Measurements from ENCODE around the gene PLA2G4B. TPM values are rescaled to one million over a fixed set of nuclear protein-coding genes. Genes with fewer than 3 reads are reported as not detected.

PLA2G4B gene
- total and polyA plus RNA-seq, 4 donors: 5.7 to 13.0 (median 10.6) TPM

DNA sequence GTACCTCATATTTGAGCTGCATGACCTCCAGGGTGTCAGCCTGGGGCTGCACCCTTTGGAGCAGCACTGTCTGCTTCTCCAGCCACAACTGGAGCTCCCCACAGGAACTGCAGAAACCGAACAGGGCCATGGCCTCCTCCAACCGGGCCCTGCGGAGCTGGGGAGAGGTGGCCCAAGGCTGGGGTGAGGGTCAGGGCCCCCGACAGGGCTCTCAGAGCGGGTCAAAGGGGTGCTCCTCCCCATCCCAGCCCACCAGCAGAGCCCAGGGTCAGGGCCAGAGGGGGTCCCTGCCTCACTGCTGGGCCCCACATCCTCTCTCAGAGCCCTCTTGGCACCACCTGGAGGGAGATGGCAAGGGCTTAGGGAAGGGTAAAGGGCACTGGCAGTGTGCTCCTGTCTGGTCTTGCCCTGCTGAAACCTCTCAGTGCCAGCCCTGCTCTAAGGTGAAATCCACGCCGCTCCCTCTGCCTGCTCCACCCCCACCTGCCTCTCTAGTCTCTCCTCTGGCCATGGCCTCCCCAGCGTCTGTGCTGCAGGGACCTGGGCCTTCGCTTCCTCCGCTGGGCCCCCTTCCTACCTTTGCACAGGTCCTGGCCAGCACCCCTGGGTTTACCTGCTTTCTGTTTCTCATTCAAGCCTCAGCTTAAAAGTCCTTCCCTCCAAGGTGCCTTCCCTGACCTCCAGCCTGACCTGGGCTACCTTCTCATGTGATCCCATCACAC, 41.7 kb downstream of the PLA2G4B start:
- peaks cover 0 to 8% (median 0%) of the 10 kb centered on the region in 5 donors for H3K4me1 ChIP-seq (ENCODE audit: control insufficient read depth in 5 of 5, insufficient read depth in 5 of 5, low read length in 5 of 5)
- H3K27me3 ChIP-seq (ENCODE audit: control insufficient read depth in 3 of 3, insufficient read depth in 3 of 3, low read length in 2 of 3): peaks cover 0 to 3% (median 0%) of the 10 kb centered on the region in 3 donors
- WGBS, 2 donors: 97 to 99% methylated on average over 10 of the region's 10 CpGs
- DNase-seq (no peak), ATAC-seq (ENCODE audit: insufficient read depth, low FRiP score) (no peak)
- no peaks in the 10 kb centered on the region for H3K9me3 ChIP-seq (ENCODE audit: control insufficient read depth in 4 of 4, insufficient read depth in 3 of 4, low read length in 3 of 4)
- H3K27ac ChIP-seq (ENCODE audit: low read depth in 1 of 2, low read length in 1 of 2): no peak overlapping the region
- no peak overlapping the region for H3K4me3 ChIP-seq
- TF ChIP-seq, protein P1, sequence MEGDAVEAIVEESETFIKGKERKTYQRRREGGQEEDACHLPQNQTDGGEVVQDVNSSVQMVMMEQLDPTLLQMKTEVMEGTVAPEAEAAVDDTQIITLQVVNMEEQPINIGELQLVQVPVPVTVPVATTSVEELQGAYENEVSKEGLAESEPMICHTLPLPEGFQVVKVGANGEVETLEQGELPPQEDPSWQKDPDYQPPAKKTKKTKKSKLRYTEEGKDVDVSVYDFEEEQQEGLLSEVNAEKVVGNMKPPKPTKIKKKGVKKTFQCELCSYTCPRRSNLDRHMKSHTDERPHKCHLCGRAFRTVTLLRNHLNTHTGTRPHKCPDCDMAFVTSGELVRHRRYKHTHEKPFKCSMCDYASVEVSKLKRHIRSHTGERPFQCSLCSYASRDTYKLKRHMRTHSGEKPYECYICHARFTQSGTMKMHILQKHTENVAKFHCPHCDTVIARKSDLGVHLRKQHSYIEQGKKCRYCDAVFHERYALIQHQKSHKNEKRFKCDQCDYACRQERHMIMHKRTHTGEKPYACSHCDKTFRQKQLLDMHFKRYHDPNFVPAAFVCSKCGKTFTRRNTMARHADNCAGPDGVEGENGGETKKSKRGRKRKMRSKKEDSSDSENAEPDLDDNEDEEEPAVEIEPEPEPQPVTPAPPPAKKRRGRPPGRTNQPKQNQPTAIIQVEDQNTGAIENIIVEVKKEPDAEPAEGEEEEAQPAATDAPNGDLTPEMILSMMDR (IDR thresholded peaks at IDR 0.05; ENCODE audit: control extremely low read depth, extremely low read depth): no peak
- no peak overlapping the region for H3K9ac ChIP-seq (ENCODE audit: insufficient read depth in 1 of 2, low read length in 2 of 2)
- no peaks in the 10 kb centered on the region for H3K36me3 ChIP-seq (ENCODE audit: control insufficient read depth in 4 of 4, insufficient read depth in 4 of 4, low read length in 4 of 4)

DNA sequence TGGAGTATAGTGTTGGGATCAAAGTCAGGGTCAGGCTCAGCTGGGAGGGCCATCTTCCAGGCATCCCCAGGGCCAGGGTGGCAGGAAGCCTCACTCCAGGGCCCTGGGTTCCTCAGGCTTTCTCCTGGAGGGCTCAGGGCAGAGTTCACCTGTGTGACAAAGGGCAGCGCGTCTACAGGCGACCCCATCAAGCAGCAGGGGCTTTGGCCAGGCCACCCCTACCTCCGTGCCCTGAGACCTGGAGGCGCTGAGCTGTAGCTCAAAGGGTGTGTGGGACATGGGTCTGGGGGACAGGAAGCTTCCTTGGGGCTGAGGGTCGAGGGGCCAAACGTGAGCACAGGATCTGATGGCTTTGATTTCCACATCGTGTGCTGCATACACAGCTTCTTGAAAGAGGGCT, 42.4 kb downstream of the PLA2G4B start:
- no peak for DNase-seq

DNA sequence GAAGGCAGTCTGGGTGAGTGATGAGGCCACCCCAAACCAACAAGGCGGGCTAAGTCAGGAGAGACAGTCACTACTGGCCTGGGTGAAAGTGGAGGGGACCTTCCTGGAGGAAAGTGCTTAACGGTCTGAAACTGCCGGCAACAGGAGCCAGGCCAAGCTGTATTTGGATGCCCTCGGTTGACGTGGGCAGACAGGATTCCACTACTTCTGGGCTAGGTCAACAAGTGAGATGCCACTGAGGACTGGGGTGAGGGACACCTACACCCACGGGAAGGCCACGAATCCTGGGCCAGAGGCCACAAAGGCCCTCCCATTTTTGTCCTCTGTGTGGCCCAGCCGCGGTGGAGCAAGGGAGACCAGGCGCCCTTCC, 42.9 kb downstream of the PLA2G4B start:
- TF ChIP-seq, protein P1 (IDR thresholded peaks at IDR 0.05; ENCODE audit: control extremely low read depth, extremely low read depth): no peak
- Histone ChIP-seq H3K9me3 (ENCODE audit: control insufficient read depth in 4 of 4, insufficient read depth in 3 of 4, low read length in 3 of 4) (no peaks in the 10 kb centered on the region), H3K27ac (ENCODE audit: low read depth in 1 of 2, low read length in 1 of 2) (no peak overlapping the region), H3K36me3 (ENCODE audit: control insufficient read depth in 4 of 4, insufficient read depth in 4 of 4, low read length in 4 of 4) (no peaks in the 10 kb centered on the region), H3K9ac (ENCODE audit: insufficient read depth in 1 of 2, low read length in 2 of 2) (no peak overlapping the region), H3K4me3 (no peak overlapping the region), H3K4me1 (ENCODE audit: control insufficient read depth in 5 of 5, insufficient read depth in 5 of 5, low read length in 5 of 5) (peaks cover 0 to 8% (median 0%) of the 10 kb centered on the region in 5 donors), H3K27me3 (ENCODE audit: control insufficient read depth in 3 of 3, insufficient read depth in 3 of 3, low read length in 2 of 3) (peaks cover 0 to 3% (median 0%) of the 10 kb centered on the region in 3 donors)
- WGBS, 2 donors: 46 to 64% methylated on average over 10 of the region's 10 CpGs
- DNase-seq (peak in 1 of 3 donors; percentile 13), ATAC-seq (ENCODE audit: insufficient read depth, low FRiP score) (no peak)

More for the DNA sequence above, 42.4 kb downstream of the PLA2G4B start:
- 85 to 90% methylated on average over 8 of the region's 8 CpGs for WGBS, 2 donors
- Histone ChIP-seq H3K36me3 (ENCODE audit: control insufficient read depth in 4 of 4, insufficient read depth in 4 of 4, low read length in 4 of 4) (no peaks in the 10 kb centered on the region), H3K9me3 (ENCODE audit: control insufficient read depth in 4 of 4, insufficient read depth in 3 of 4, low read length in 3 of 4) (no peaks in the 10 kb centered on the region), H3K4me3 (no peak overlapping the region), H3K4me1 (ENCODE audit: control insufficient read depth in 5 of 5, insufficient read depth in 5 of 5, low read length in 5 of 5) (peaks cover 0 to 8% (median 0%) of the 10 kb centered on the region in 5 donors), H3K9ac (ENCODE audit: insufficient read depth in 1 of 2, low read length in 2 of 2) (no peak overlapping the region), H3K27me3 (ENCODE audit: control insufficient read depth in 3 of 3, insufficient read depth in 3 of 3, low read length in 2 of 3) (peaks cover 0 to 3% (median 0%) of the 10 kb centered on the region in 3 donors), H3K27ac (ENCODE audit: low read depth in 1 of 2, low read length in 1 of 2) (no peak overlapping the region)
- TF ChIP-seq, protein P1 (IDR thresholded peaks at IDR 0.05; ENCODE audit: control extremely low read depth, extremely low read depth): no peak
- no peak for ATAC-seq (ENCODE audit: insufficient read depth, low FRiP score)

All from lung (tissue), 12 donors.